Endothelial cell of umbilical vein (primary cell): ENCODE results near the gene CMC2. TPM values are rescaled to one million over a fixed set of nuclear protein-coding genes. Genes with fewer than 3 reads are reported as not detected.

Experiments
- BruUV-seq: library from RNA; stranded (reverse); fragments of 400-500 nt; replicated peaks from 2 replicates; lab custom pipeline; 2021; lab: Mats Ljungman, UMichigan
- CTCF ChIA-PET: fragments of 300-600, 350-600 bp; sonication (Branson Sonifier 250); formaldehyde crosslinking; loops from one replicate; lab custom pipeline; 2021; ENCODE audit warnings: antibody characterized with exemption, inconsistent platforms; lab: Charles Lee
- POLR2A ChIA-PET: fragments of 300-600, 350-600 bp; sonication (Branson Sonifier 250); formaldehyde crosslinking; loops from one replicate; lab custom pipeline; 2021; ENCODE audit warnings: antibody characterized with exemption, inconsistent platforms; lab: Charles Lee
- DNase-seq: peaks from one replicate; pipeline ENCODE4 v3.0.0-alpha.2; 2011; ENCODE audit warnings: low read depth, low spot score
- FAIRE-seq: peaks from 2 replicates; lab custom pipeline; 2011; peaks lifted over from hg19 to GRCh38; lab: Jason Lieb, UNC
- H2AFZ ChIP-seq: 2 replicates; pipeline ENCODE4 v1.6.0; 2012; ENCODE audit warnings: low read depth, low read length, control low read depth, inconsistent platforms
- H3K27ac ChIP-seq: 2 replicates; pipeline ENCODE4 v1.5.1; 2011; ENCODE audit warnings: low read depth, mild to moderate bottlenecking, control low read depth, low read length, moderate library complexity; ENCODE audit not compliant: insufficient read depth
- H3K27me3 ChIP-seq, 2 experiments: 2 replicates each; pipeline versions ENCODE4 v1.6.0 to v1.6.1; 2011; ENCODE audit warnings: low read length in 2 of 2, mixed read lengths in 1 of 2; ENCODE audit not compliant: control insufficient read depth in 2 of 2, insufficient read depth in 2 of 2
- H3K36me3 ChIP-seq, 2 experiments: 2 replicates in 1 of 2; 3 replicates in 1 of 2; pipeline ENCODE4 v1.5.1; 2011; ENCODE audit warnings: low read length in 2 of 2, mild to moderate bottlenecking in 1 of 2, moderate library complexity in 1 of 2; ENCODE audit not compliant: control insufficient read depth in 2 of 2, insufficient read depth in 2 of 2; ENCODE audit errors: extremely low read depth in 1 of 2
- H3K4me1 ChIP-seq: 3 replicates; pipeline ENCODE4 v1.5.1; 2011; ENCODE audit warnings: mild to moderate bottlenecking, low read length; ENCODE audit not compliant: control insufficient read depth, insufficient read depth; ENCODE audit errors: extremely low read depth
- H3K4me2 ChIP-seq: 2 replicates; pipeline ENCODE4 v1.6.1; 2011; ENCODE audit warnings: low read length, control low read depth, mixed read lengths; ENCODE audit not compliant: insufficient read depth
- H3K4me3 ChIP-seq, 3 experiments: fragments of 200-600 bp in 1 of 3; sonication (generic), shearing (Covaris generic) in 1 of 3; replicated peaks in 1 of 3; 2 replicates each; pipeline ENCODE4 v1.5.1; 2011 to 2016; ENCODE audit warnings: control low read depth in 3 of 3, low read length in 3 of 3, mild to moderate bottlenecking in 2 of 3, inconsistent platforms in 1 of 3, low read depth in 1 of 3, moderate library complexity in 1 of 3; ENCODE audit not compliant: insufficient read depth in 1 of 3
- H3K79me2 ChIP-seq: 2 replicates; pipeline ENCODE4 v1.6.0; 2012; ENCODE audit warnings: low read length, inconsistent platforms; ENCODE audit not compliant: control insufficient read depth, insufficient read depth
- H3K9ac ChIP-seq: replicated peaks from 2 replicates; pipeline ENCODE3; 2011; ENCODE audit warnings: low read length, control low read depth; ENCODE audit not compliant: insufficient read depth; ENCODE audit errors: extremely low read depth
- H3K9me1 ChIP-seq: replicated peaks from 3 replicates; pipeline ENCODE4 v1.6.0; 2011; ENCODE audit warnings: mild to moderate bottlenecking, low read length; ENCODE audit not compliant: control insufficient read depth, insufficient read depth; ENCODE audit errors: extremely low read depth
- H3K9me3 ChIP-seq: replicated peaks from 2 replicates; pipeline ENCODE4 v1.5.1; 2012; ENCODE audit warnings: low read length, inconsistent platforms; ENCODE audit not compliant: control insufficient read depth, insufficient read depth
- H4K20me1 ChIP-seq: replicated peaks from 2 replicates; pipeline ENCODE3; 2011; ENCODE audit warnings: mild to moderate bottlenecking, low read length; ENCODE audit not compliant: control insufficient read depth, insufficient read depth; ENCODE audit errors: extremely low read depth
- EZH2 ChIP-seq: IDR thresholded peaks from 2 replicates; pipeline ENCODE4 v1.6.1; 2012; ENCODE audit warnings: borderline replicate concordance, low read depth, mild to moderate bottlenecking, moderate library complexity, low read length, inconsistent platforms; ENCODE audit not compliant: severe bottlenecking
- FOS ChIP-seq: IDR thresholded peaks from 2 replicates; pipeline ENCODE4 v1.6.1; 2011; ENCODE audit warnings: mild to moderate bottlenecking, low read length, moderate library complexity, borderline replicate concordance; ENCODE audit not compliant: insufficient read depth
- GATA2 ChIP-seq: IDR thresholded peaks from 2 replicates; pipeline ENCODE4 v1.7.0; 2011; ENCODE audit warnings: low read depth, mild to moderate bottlenecking, moderate library complexity, mixed read lengths, low read length; ENCODE audit not compliant: insufficient read length, insufficient read depth
- JUN ChIP-seq: IDR thresholded peaks from 2 replicates; pipeline ENCODE4 v1.6.1; 2011; ENCODE audit warnings: borderline replicate concordance, low read depth; ENCODE audit not compliant: insufficient read length, insufficient read depth
- MYC ChIP-seq: IDR thresholded peaks from one replicate; pipeline ENCODE4 v1.6.1; 2011; ENCODE audit warnings: mild to moderate bottlenecking, low read depth, low read length
- POLR2A ChIP-seq: IDR thresholded peaks from 2 replicates; pipeline ENCODE4 v1.6.1; 2012; ENCODE audit warnings: low read depth, mild to moderate bottlenecking, control low read depth, low read length
- POLR2AphosphoS5 ChIP-seq: IDR thresholded peaks from 2 replicates; pipeline ENCODE4 v1.6.1; 2012; ENCODE audit warnings: low read depth, mild to moderate bottlenecking, control low read depth, low read length, moderate library complexity; ENCODE audit not compliant: insufficient read depth
- dilution Hi-C: fragments of 300-500 bp; cut with MboI; formaldehyde crosslinking; loops from one replicate; pipeline ENCODE4 v1.15.0; 2019; ENCODE audit warnings: low sequenced_read_pairs; ENCODE audit not compliant: extremely low pct_ligation_motif_present
- intact Hi-C: fragments of 100-400 bp; cut with micrococcal nuclease; formaldehyde crosslinking; loops from one replicate; pipeline ENCODE4 v1.10.0; 2022
- polyA plus RNA-seq, 4 experiments: library from polyadenylated mRNA; depleted of rRNA in 3 of 4; stranded (reverse) in 3 of 4; unstranded in 1 of 4; fragments of >200 nt; gene quantifications; 2 replicates each; pipeline versions ENCODE4 v1.2.1 to v1.2.3, GENCODE V29; 2011 to 2012; ENCODE audit warnings: missing spikeins in 1 of 4
- total RNA-seq: library from RNA; stranded (reverse); gene quantifications from 2 replicates; pipeline ENCODE4 v1.2.3, GENCODE V29; 2021
- TF ChIP-seq, protein P1 (sequence below): IDR thresholded peaks from 2 replicates; pipeline ENCODE4 v1.6.1; 2011; ENCODE audit not compliant: insufficient read depth, insufficient read length
- TF ChIP-seq, protein P2 (sequence below), 2 donors: IDR thresholded peaks; 1 replicate in 1 of 2; 2 replicates in 1 of 2; pipeline ENCODE4 v1.5.1; 2011; ENCODE audit warnings: low read length in 2 of 2, mild to moderate bottlenecking in 2 of 2, moderate library complexity in 2 of 2, control low read depth in 1 of 2, inconsistent platforms in 1 of 2, low read depth in 1 of 2; ENCODE audit not compliant: insufficient read depth in 1 of 2; ENCODE audit errors: extremely low read depth in 1 of 2

CMC2 gene
- total and polyA plus RNA-seq, 2 donors (not counting 3 experiments of a cell fraction or from before 2014, with no cell fraction given) = 97.8 to 216 TPM

DNA sequence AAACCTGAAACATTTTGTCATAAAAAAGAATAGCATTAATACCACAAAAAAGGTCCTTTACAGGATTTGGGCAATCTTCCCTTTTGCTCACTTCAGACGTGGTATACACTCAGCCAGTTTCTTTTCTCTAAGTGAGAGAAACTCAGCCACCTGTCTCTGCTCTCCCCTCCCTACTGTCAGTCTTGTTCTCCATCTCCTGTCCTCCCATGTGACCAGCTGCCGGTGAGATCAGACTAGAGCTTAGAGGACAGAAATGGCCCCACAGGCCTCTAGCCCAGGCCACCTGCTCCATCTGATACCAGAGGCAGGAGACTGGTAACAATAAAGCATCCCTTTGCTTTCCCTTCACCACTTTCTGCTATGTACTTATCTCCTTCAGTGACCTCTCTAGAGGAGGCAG is 34.9 kb downstream of the CMC2 start:
- intact Hi-C loops = no loop called here
- no peaks in the 10 kb centered on the region for H3K27me3 ChIP-seq
- FAIRE-seq (no peak), DNase-seq (no peak)
- no peaks in the 10 kb centered on the region for H4K20me1 ChIP-seq
- H3K9me1 ChIP-seq = peaks cover 2% of the 10 kb centered on the region
- peaks cover 2 to 3% of the 10 kb centered on the region in 2 experiments for H3K36me3 ChIP-seq
- no peak overlapping the region for H3K4me2 ChIP-seq
- H3K9me3 ChIP-seq = no peaks in the 10 kb centered on the region
- TF ChIP-seq POLR2A (no peak), JUN (no peak), POLR2AphosphoS5 (no peak), MYC (no peak), FOS (no peak), EZH2 (no peak), GATA2 (no peak)
- TF ChIP-seq, protein P1, sequence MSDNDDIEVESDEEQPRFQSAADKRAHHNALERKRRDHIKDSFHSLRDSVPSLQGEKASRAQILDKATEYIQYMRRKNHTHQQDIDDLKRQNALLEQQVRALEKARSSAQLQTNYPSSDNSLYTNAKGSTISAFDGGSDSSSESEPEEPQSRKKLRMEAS = no peak
- TF ChIP-seq, protein P2, sequence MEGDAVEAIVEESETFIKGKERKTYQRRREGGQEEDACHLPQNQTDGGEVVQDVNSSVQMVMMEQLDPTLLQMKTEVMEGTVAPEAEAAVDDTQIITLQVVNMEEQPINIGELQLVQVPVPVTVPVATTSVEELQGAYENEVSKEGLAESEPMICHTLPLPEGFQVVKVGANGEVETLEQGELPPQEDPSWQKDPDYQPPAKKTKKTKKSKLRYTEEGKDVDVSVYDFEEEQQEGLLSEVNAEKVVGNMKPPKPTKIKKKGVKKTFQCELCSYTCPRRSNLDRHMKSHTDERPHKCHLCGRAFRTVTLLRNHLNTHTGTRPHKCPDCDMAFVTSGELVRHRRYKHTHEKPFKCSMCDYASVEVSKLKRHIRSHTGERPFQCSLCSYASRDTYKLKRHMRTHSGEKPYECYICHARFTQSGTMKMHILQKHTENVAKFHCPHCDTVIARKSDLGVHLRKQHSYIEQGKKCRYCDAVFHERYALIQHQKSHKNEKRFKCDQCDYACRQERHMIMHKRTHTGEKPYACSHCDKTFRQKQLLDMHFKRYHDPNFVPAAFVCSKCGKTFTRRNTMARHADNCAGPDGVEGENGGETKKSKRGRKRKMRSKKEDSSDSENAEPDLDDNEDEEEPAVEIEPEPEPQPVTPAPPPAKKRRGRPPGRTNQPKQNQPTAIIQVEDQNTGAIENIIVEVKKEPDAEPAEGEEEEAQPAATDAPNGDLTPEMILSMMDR (IDR thresholded peaks at IDR 0.05; ENCODE audit: extremely low read depth in 1 of 2, insufficient read depth in 1 of 2, low read depth in 1 of 2, low read length in 2 of 2) = no peak
- no peaks in the 10 kb centered on the region for H3K79me2 ChIP-seq
- H3K27ac ChIP-seq = no peak overlapping the region
- CTCF ChIA-PET = interaction anchor here (1.0 to 1.4 kb wide), 4 partner anchors 22 to 64 kb away, joined by 3 to 5 read pairs (median 4); partner anchors contain the start of gene ATMIN
- no peak overlapping the region for H3K4me3 ChIP-seq
- no TSS peak for BruUV-seq
- H2AFZ ChIP-seq = no peak overlapping the region
- no peak overlapping the region for H3K9ac ChIP-seq
- dilution Hi-C loops = no loop called here
- no peaks in the 10 kb centered on the region for H3K4me1 ChIP-seq
- POLR2A ChIA-PET = no interaction called here
